H1 (cell line): ENCODE results near the gene ISY1. TPM values are rescaled to one million over a fixed set of nuclear protein-coding genes. Genes with fewer than 3 reads are reported as not detected.

Experiments used
- CTCF ChIA-PET: fragments of 300-600 bp; sonication (Branson Sonifier 250); formaldehyde crosslinking; loops from one replicate; lab custom pipeline; 2021; ENCODE audit not compliant: partially characterized antibody; lab: Charles Lee
- POLR2A ChIA-PET: fragments of 300-600 bp; sonication (Branson Sonifier 250); formaldehyde crosslinking; loops from one replicate; lab custom pipeline; 2021; ENCODE audit warnings: inconsistent platforms; ENCODE audit not compliant: partially characterized antibody; lab: Charles Lee
- DNase-seq, 2 experiments: peaks; one replicate each; pipeline versions ENCODE4 v3.0.0 to v3.0.0-alpha.2; 2010 to 2022; ENCODE audit warnings: low spot score in 2 of 2, low read depth in 1 of 2, mixed read lengths in 1 of 2
- FAIRE-seq: peaks from 2 replicates; lab custom pipeline; 2011; peaks lifted over from hg19 to GRCh38; lab: Jason Lieb, UNC
- H2AFZ ChIP-seq: 2 replicates; pipeline ENCODE4 v1.8.1; 2012; ENCODE audit warnings: low read length, inconsistent platforms
- H2AK5ac ChIP-seq: 2 replicates; pipeline ENCODE4 v1.6.1; 2013; ENCODE audit warnings: low read depth, low read length
- H2BK120ac ChIP-seq: replicated peaks from 2 replicates; pipeline ENCODE3; 2013; ENCODE audit warnings: low read depth, low read length, inconsistent platforms
- H2BK12ac ChIP-seq: 2 replicates; pipeline ENCODE4 v1.6.1; 2013; ENCODE audit warnings: low read depth, low read length
- H2BK15ac ChIP-seq: 2 replicates; pipeline ENCODE4 v1.6.1; 2013; ENCODE audit warnings: low read length
- H2BK20ac ChIP-seq: 2 replicates; pipeline ENCODE4 v1.6.1; 2013; ENCODE audit warnings: low read length
- H2BK5ac ChIP-seq: 2 replicates; pipeline ENCODE4 v1.6.1; 2013; ENCODE audit warnings: low read depth, low read length
- H3K14ac ChIP-seq: 2 replicates; pipeline ENCODE4 v1.6.1; 2013; ENCODE audit warnings: inconsistent platforms; ENCODE audit not compliant: insufficient read length
- H3K18ac ChIP-seq: 2 replicates; pipeline ENCODE4 v1.6.1; 2013; ENCODE audit warnings: low read length; ENCODE audit errors: extremely low read depth
- H3K23ac ChIP-seq: 2 replicates; pipeline ENCODE4 v1.6.1; 2013; ENCODE audit warnings: inconsistent platforms; ENCODE audit not compliant: insufficient read length
- H3K23me2 ChIP-seq: 2 replicates; pipeline ENCODE4 v1.6.1; 2013; ENCODE audit warnings: low read depth, low read length
- H3K27ac ChIP-seq: 2 replicates; pipeline ENCODE4 v1.6.1; 2011; ENCODE audit warnings: low read depth, low read length, inconsistent platforms
- H3K27me3 ChIP-seq, 4 experiments: replicated peaks in 1 of 4; 1 replicate in 1 of 4; 2 replicates in 3 of 4; pipeline versions ENCODE4 v1.6.1 to v1.8.1; 2011 to 2013; ENCODE audit warnings: low read length in 3 of 4, mild to moderate bottlenecking in 3 of 4, inconsistent platforms in 2 of 4, mixed read lengths in 2 of 4, moderate library complexity in 1 of 4; ENCODE audit not compliant: control insufficient read depth in 3 of 4, insufficient read depth in 3 of 4; ENCODE audit errors: extremely low read depth in 1 of 4
- H3K36me3 ChIP-seq, 4 experiments: 2 replicates each; pipeline versions ENCODE4 v1.6.1 to v1.8.1; 2011 to 2013; ENCODE audit warnings: mild to moderate bottlenecking in 4 of 4, low read length in 3 of 4, moderate library complexity in 2 of 4, control low read depth in 1 of 4, inconsistent platforms in 1 of 4; ENCODE audit not compliant: insufficient read depth in 4 of 4, control insufficient read depth in 2 of 4
- H3K4ac ChIP-seq: replicated peaks from 2 replicates; pipeline ENCODE3; 2013; ENCODE audit warnings: low read length, low read depth, mixed read lengths, inconsistent platforms; ENCODE audit not compliant: insufficient read length
- H3K4me1 ChIP-seq, 4 experiments: replicated peaks in 1 of 4; 1 replicate in 1 of 4; 2 replicates in 3 of 4; pipeline versions ENCODE4 v1.6.1 to v1.8.1; 2011 to 2013; ENCODE audit warnings: low read length in 3 of 4, inconsistent platforms in 2 of 4, mixed read lengths in 1 of 4; ENCODE audit not compliant: insufficient read depth in 4 of 4, control insufficient read depth in 3 of 4
- H3K4me2 ChIP-seq, 2 experiments: 2 replicates each; pipeline versions ENCODE4 v1.6.1 to v1.8.1; 2011 to 2013; ENCODE audit warnings: low read depth in 2 of 2, low read length in 2 of 2, control low read depth in 1 of 2, inconsistent platforms in 1 of 2, mild to moderate bottlenecking in 1 of 2; ENCODE audit not compliant: insufficient read depth in 1 of 2
- H3K4me3 ChIP-seq, 4 experiments: fragments of 200-600, 300-600 bp in 1 of 4; sonication (generic), shearing (Covaris generic), sonication (Bioruptor Twin) in 1 of 4; 2 replicates each; pipeline versions ENCODE4 v1.5.1 to v1.8.1; 2011 to 2016; ENCODE audit warnings: low read length in 4 of 4, low read depth in 3 of 4, control low read depth in 2 of 4, inconsistent platforms in 2 of 4, mild to moderate bottlenecking in 2 of 4, mixed read lengths in 1 of 4, moderate library complexity in 1 of 4; ENCODE audit not compliant: insufficient read depth in 2 of 4; ENCODE audit errors: extremely low read depth in 1 of 4
- H3K56ac ChIP-seq: replicated peaks from 2 replicates; pipeline ENCODE3; 2013; ENCODE audit warnings: low read depth, mild to moderate bottlenecking, mixed read lengths, low read length, inconsistent platforms; ENCODE audit not compliant: insufficient read length
- H3K79me1 ChIP-seq: 2 replicates; pipeline ENCODE4 v1.6.1; 2013; ENCODE audit warnings: low read depth, low read length, control low read depth
- H3K79me2 ChIP-seq, 2 experiments: 2 replicates each; pipeline versions ENCODE4 v1.6.1 to v1.8.1; 2012 to 2013; ENCODE audit warnings: low read length in 2 of 2, mild to moderate bottlenecking in 2 of 2, inconsistent platforms in 1 of 2; ENCODE audit not compliant: insufficient read depth in 2 of 2, control insufficient read depth in 1 of 2
- H3K9ac ChIP-seq, 4 experiments: replicated peaks in 1 of 4; 1 replicate in 1 of 4; 2 replicates in 3 of 4; pipeline versions ENCODE4 v1.6.1 to v1.8.1; 2011 to 2013; ENCODE audit warnings: low read depth in 3 of 4, low read length in 3 of 4, control low read depth in 2 of 4, mild to moderate bottlenecking in 2 of 4, moderate library complexity in 2 of 4, inconsistent platforms in 1 of 4; ENCODE audit errors: extremely low read depth in 1 of 4
- H3K9me3 ChIP-seq, 2 experiments: 2 replicates each; pipeline versions ENCODE4 v1.6.1 to v1.8.1; 2012 to 2013; ENCODE audit warnings: mild to moderate bottlenecking in 2 of 2, moderate library complexity in 2 of 2, control low read depth in 1 of 2, inconsistent platforms in 1 of 2, low read depth in 1 of 2, low read length in 1 of 2, mixed read lengths in 1 of 2; ENCODE audit not compliant: insufficient read depth in 2 of 2
- H4K20me1 ChIP-seq, 2 experiments: replicated peaks in 1 of 2; 2 replicates each; pipeline versions ENCODE3 to v1.8.1; 2011 to 2013; ENCODE audit warnings: inconsistent platforms in 2 of 2, low read length in 2 of 2, mild to moderate bottlenecking in 1 of 2; ENCODE audit not compliant: insufficient read depth in 2 of 2, control insufficient read depth in 1 of 2
- H4K5ac ChIP-seq: 2 replicates; pipeline ENCODE4 v1.6.1; 2013; ENCODE audit warnings: low read length, low read depth, mixed read lengths, inconsistent platforms; ENCODE audit not compliant: insufficient read length
- H4K8ac ChIP-seq: 2 replicates; pipeline ENCODE4 v1.8.0; 2013; ENCODE audit warnings: mild to moderate bottlenecking, moderate library complexity, low read length, inconsistent platforms; ENCODE audit not compliant: insufficient read depth; ENCODE audit errors: extremely low read depth
- H4K91ac ChIP-seq: replicated peaks from 2 replicates; pipeline ENCODE3; 2013; ENCODE audit warnings: low read length, mixed read lengths, inconsistent platforms; ENCODE audit not compliant: insufficient read length
- ATF2 ChIP-seq: IDR thresholded peaks from 2 replicates; pipeline ENCODE4 v1.6.1; 2012; ENCODE audit warnings: low read length, inconsistent platforms
- BACH1 ChIP-seq: IDR thresholded peaks from 2 replicates; pipeline ENCODE4 v1.6.1; 2012; ENCODE audit warnings: low read length, improper control_type of control experiment
- BRCA1 ChIP-seq: IDR thresholded peaks from 2 replicates; pipeline ENCODE4 v1.6.1; 2012; ENCODE audit warnings: low read depth, low read length, improper control_type of control experiment
- CEBPB ChIP-seq: IDR thresholded peaks from 2 replicates; pipeline ENCODE4 v1.6.1; 2012; ENCODE audit warnings: low read depth, low read length
- KDM5A ChIP-seq: fragments of 200-600 bp; IDR thresholded peaks from 2 replicates; pipeline ENCODE4 v1.7.1; 2012; ENCODE audit warnings: mild to moderate bottlenecking, low read length, inconsistent platforms, mixed read lengths
- PHF8 ChIP-seq: fragments of 200-600 bp; sonication (generic); conservative IDR thresholded peaks from 2 replicates; pipeline ENCODE4 v1.7.1; 2012; ENCODE audit warnings: low read depth, mild to moderate bottlenecking, inconsistent platforms, low read length, moderate library complexity
- POLR2AphosphoS5 ChIP-seq: IDR thresholded peaks from 2 replicates; pipeline ENCODE4 v1.6.1; 2011; ENCODE audit warnings: low read depth, low read length
- RBBP5 ChIP-seq: IDR thresholded peaks from 2 replicates; pipeline ENCODE4 v1.7.1; 2012; ENCODE audit warnings: low read depth, mild to moderate bottlenecking, inconsistent platforms, low read length, moderate library complexity, borderline replicate concordance
- SAP30 ChIP-seq: fragments of 300-600 bp; sonication (generic); IDR thresholded peaks from 2 replicates; pipeline ENCODE4 v1.7.1; 2012; ENCODE audit warnings: low read length, moderate library complexity, mild to moderate bottlenecking, inconsistent platforms; ENCODE audit not compliant: insufficient read depth, insufficient replicate concordance
- SIX5 ChIP-seq: IDR thresholded peaks from 2 replicates; pipeline ENCODE4 v1.6.1; 2011; ENCODE audit warnings: mild to moderate bottlenecking, low read depth, low read length
- TAF7 ChIP-seq: optimal IDR thresholded peaks from 2 replicates; pipeline ENCODE3; 2011; ENCODE audit warnings: low read depth, mild to moderate bottlenecking, inconsistent platforms, low read length, moderate library complexity, borderline replicate concordance
- ZNF274 ChIP-seq: IDR thresholded peaks from 2 replicates; pipeline ENCODE4 v1.7.0; 2012; ENCODE audit warnings: low read length, borderline replicate concordance; ENCODE audit errors: extremely low read depth
- WGBS, 2 experiments: shearing (Covaris generic) in 1 of 2; methylation state at CpG; one replicate each; pipeline versions ENCODE4 v1.1.6 to v1.1.7; 2013 to 2015; ENCODE audit warnings: low lambda C conversion rate in 2 of 2, mixed read lengths in 2 of 2, inconsistent platforms in 1 of 2, low coverage in 1 of 2, missing lambda C conversion rate in 1 of 2; ENCODE audit not compliant: insufficient replicate concordance in 2 of 2, insufficient coverage in 1 of 2, insufficient read length in 1 of 2; ENCODE audit errors: extremely low coverage in 1 of 2, missing lambda C conversion rate in 1 of 2; 5-methylcytosine and 5-hydroxymethylcytosine counted together
- polyA plus RNA-seq, 7 experiments: library from polyadenylated mRNA; depleted of rRNA in 3 of 7; stranded (reverse) in 5 of 7; unstranded in 2 of 7; fragments of >200 nt in 5 of 7; fragments of 200-250 nt in 2 of 7; gene quantifications; 1 replicate in 5 of 7; 2 replicates in 1 of 7; 4 replicates in 1 of 7; pipeline versions ENCODE4 v1.2.1 to v1.2.3, GENCODE V29; 2011 to 2013; ENCODE audit warnings: missing spikeins in 2 of 7, mixed read lengths in 2 of 7
- total RNA-seq: library from RNA; stranded (reverse); fragmentation: NEBNext Ultra II Directional; extraction: Animal tissue kit (Norgen Biotek cat#: 25700); gene quantifications from 2 replicates; pipeline ENCODE4 v1.2.1, GENCODE V29; 2021

Gene ISY1
- total and polyA plus RNA-seq, 2 of the 8 experiments (the other 6 are each of a cell fraction or from before 2014, with no cell fraction given) = 16.6 to 38.7 TPM

DNA sequence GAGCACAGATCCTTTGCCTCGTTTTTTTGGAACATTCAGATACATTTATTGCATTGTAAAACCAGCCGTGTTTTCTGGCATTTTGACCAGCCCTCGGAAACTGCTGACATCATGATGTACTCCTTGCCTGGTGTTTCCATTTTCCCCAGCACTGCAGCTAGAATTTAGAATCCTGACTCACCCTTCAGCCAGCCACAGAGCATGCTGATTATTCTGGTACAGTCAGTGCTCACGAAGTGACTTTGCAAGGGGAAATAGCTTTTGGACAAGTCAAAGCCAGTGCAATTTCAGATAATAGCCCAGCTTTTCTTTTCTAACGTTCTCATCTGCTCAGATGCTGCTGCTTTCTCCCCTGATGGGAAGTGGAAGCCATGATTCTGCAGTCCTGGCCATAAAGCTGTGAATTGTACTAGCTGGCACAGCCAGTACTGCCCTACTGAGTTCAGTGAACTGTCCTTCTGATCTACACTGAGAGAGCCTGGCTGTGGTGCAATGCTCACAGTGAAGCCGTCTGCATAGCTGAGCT lies 34.9 kb upstream of the ISY1 start:
- Histone ChIP-seq H3K14ac (no peak overlapping the region), H3K27me3 (no peaks in the 10 kb centered on the region), H3K56ac (no peak overlapping the region), H4K5ac (no peak overlapping the region), H3K4me1 (no peaks in the 10 kb centered on the region), H3K18ac (no peak overlapping the region), H2BK20ac (no peak overlapping the region), H3K4me3 (no peak overlapping the region), H3K27ac (no peak overlapping the region), H3K9me3 (no peaks in the 10 kb centered on the region), H2BK12ac (no peak overlapping the region), H3K23me2 (no peaks in the 10 kb centered on the region), H4K91ac (no peak overlapping the region), H2BK15ac (no peak overlapping the region), H2AFZ (no peak overlapping the region), H3K23ac (no peak overlapping the region), H2BK5ac (0 out of 2 replicates have a peak overlapping the region, but pooled peaks have one; percentile 12), H3K79me1 (no peaks in the 10 kb centered on the region), H4K8ac (no peak overlapping the region), H3K79me2 (no peaks in the 10 kb centered on the region), H2BK120ac (no peak overlapping the region), H3K36me3 (no peaks in the 10 kb centered on the region), H4K20me1 (no peaks in the 10 kb centered on the region), H3K9ac (no peak overlapping the region; a peak in 1 of 7 replicates), H3K4ac (no peak overlapping the region), H2AK5ac (no peak overlapping the region), H3K4me2 (no peak overlapping the region)
- no peak for DNase-seq
- no peak for FAIRE-seq
- CTCF ChIA-PET = interaction anchor here (0.6 to 1.3 kb wide), 6 partner anchors 9 to 51 kb away, joined by 3 to 5 read pairs (median 4); no protein-coding TSS in a partner anchor
- POLR2A ChIA-PET = interaction anchor here (0.7 to 0.8 kb wide), 2 partner anchors 10 to 12 kb away, joined by 4 to 5 read pairs; partner anchors contain the start of gene CNBP
- WGBS, 2 experiments = 73% methylated on average over 6 of the region's 6 CpGs; no CpG with 5 or more reads in 1 of the 2 experiments
- TF ChIP-seq SIX5 (no peak), PHF8 (no peak), KDM5A (no peak), ATF2 (no peak), POLR2AphosphoS5 (no peak), RBBP5 (no peak), BACH1 (no peak), CEBPB (no peak), ZNF274 (no peak), SAP30 (no peak), TAF7 (no peak), BRCA1 (no peak)
